OCI-LY1 (cell line): ENCODE data around the gene DNASE2.

Experiments
- H2AFZ ChIP-seq: fragments of 200-600 bp; sonication (generic), shearing (Covaris generic); 2 replicates; pipeline ENCODE4 v1.6.0; 2014; ENCODE audit warnings: antibody characterized with exemption, mild to moderate bottlenecking, low read length
- H3F3A ChIP-seq: fragments of 200-600 bp; sonication (generic), shearing (Covaris generic); 2 replicates; pipeline ENCODE4 v1.6.0; 2014; ENCODE audit warnings: mild to moderate bottlenecking, antibody characterized with exemption, low read length, moderate library complexity; ENCODE audit not compliant: insufficient read depth
- H3K27ac ChIP-seq: fragments of 200-600 bp; sonication (generic); 2 replicates; pipeline ENCODE4 v1.5.1; 2014; ENCODE audit warnings: low read length, mixed run types, mild to moderate bottlenecking, low read depth; ENCODE audit not compliant: poor library complexity, severe bottlenecking
- H3K27me3 ChIP-seq: fragments of 200-600 bp; sonication (generic); 2 replicates; pipeline ENCODE4 v1.6.0; 2014; ENCODE audit warnings: antibody characterized with exemption, mild to moderate bottlenecking, low read length, moderate library complexity; ENCODE audit not compliant: insufficient read depth
- H3K36me3 ChIP-seq: fragments of 200-600 bp; sonication (generic); 2 replicates; pipeline ENCODE4 v1.6.1; 2014; ENCODE audit warnings: mild to moderate bottlenecking, antibody characterized with exemption, low read length, moderate library complexity, mixed read lengths; ENCODE audit not compliant: insufficient read depth
- H3K4me1 ChIP-seq: fragments of 200-600 bp; sonication (generic); 2 replicates; pipeline ENCODE4 v1.5.1; 2014; ENCODE audit warnings: mild to moderate bottlenecking, low read length, moderate library complexity; ENCODE audit not compliant: insufficient read depth, severe bottlenecking
- H3K4me2 ChIP-seq: fragments of 200-600 bp; sonication (generic), shearing (Covaris generic); 2 replicates; pipeline ENCODE4 v1.6.1; 2014; ENCODE audit warnings: low read length
- H3K4me3 ChIP-seq: fragments of 200-600 bp; sonication (generic); 2 replicates; pipeline ENCODE4 v1.5.1; 2014; ENCODE audit warnings: low read length, low read depth, mild to moderate bottlenecking, mixed read lengths; ENCODE audit not compliant: poor library complexity, severe bottlenecking
- H3K79me2 ChIP-seq: fragments of 200-600 bp; shearing (Covaris generic); 2 replicates; pipeline ENCODE4 v1.6.1; 2016; ENCODE audit warnings: mixed run types, low read length, mixed read lengths; ENCODE audit not compliant: insufficient read depth
- H3K9ac ChIP-seq: fragments of 200-600 bp; sonication (generic), shearing (Covaris generic); 2 replicates; pipeline ENCODE4 v1.6.1; 2014; ENCODE audit warnings: mild to moderate bottlenecking, low read length, mixed read lengths
- H3K9me2 ChIP-seq: fragments of 200-600 bp; sonication (generic), shearing (Covaris generic); 2 replicates; pipeline ENCODE4 v1.6.1; 2014; ENCODE audit warnings: low read depth, mild to moderate bottlenecking, low read length, mixed read lengths
- H3K9me3 ChIP-seq: fragments of 200-600 bp; shearing (Covaris generic); 2 replicates; pipeline ENCODE4 v1.6.1; 2014; ENCODE audit warnings: low read length, mixed read lengths
- H4K20me1 ChIP-seq: fragments of 200-600 bp; sonication (generic), shearing (Covaris generic); 2 replicates; pipeline ENCODE4 v1.6.0; 2016; ENCODE audit warnings: mild to moderate bottlenecking, low read length; ENCODE audit not compliant: insufficient read depth
- CTCF ChIP-seq: fragments of 200-600 bp; sonication (generic), shearing (Covaris generic); IDR thresholded peaks from 2 replicates; pipeline ENCODE4 v1.5.1; 2017; ENCODE audit warnings: mild to moderate bottlenecking, antibody characterized with exemption, low read length, moderate library complexity, mixed read lengths
- EZH2 ChIP-seq: fragments of 200-600 bp; sonication (generic), shearing (Covaris generic); IDR thresholded peaks from 2 replicates; pipeline ENCODE4 v1.8.0; 2017; ENCODE audit warnings: borderline replicate concordance, mixed run types, mild to moderate bottlenecking, antibody characterized with exemption, low read length, moderate library complexity, mixed read lengths

The DNASE2 gene

GRCh38 chr19:12840091-12841079 is 40.9 kb downstream of the DNASE2 start:
- Histone ChIP-seq H2AFZ (no peak overlapping the region), H3K27ac (peak overlapping the region; percentile 75), H3K27me3 (no peaks in the 10 kb centered on the region), H3K4me1 (peaks cover 43% of the 10 kb centered on the region), H3K79me2 (no peaks in the 10 kb centered on the region), H3K4me3 (no peak overlapping the region), H3K9ac (no peak overlapping the region), H4K20me1 (no peaks in the 10 kb centered on the region), H3K36me3 (peaks cover 35% of the 10 kb centered on the region), H3F3A (0 out of 2 replicates have a peak, but pooled peaks cover 7% of the 10 kb centered on the region), H3K4me2 (peak overlapping the region; percentile 64), H3K9me3 (no peaks in the 10 kb centered on the region), H3K9me2 (no peaks in the 10 kb centered on the region)
- TF ChIP-seq CTCF (no peak), EZH2 (no peak)

GRCh38 chr19:12838886-12839756 is 42.1 kb downstream of the DNASE2 start:
- H4K20me1 ChIP-seq = no peaks in the 10 kb centered on the region
- no peak for TF ChIP-seq CTCF
- TF ChIP-seq EZH2 = no peak
- H3K36me3 ChIP-seq = peaks cover 31% of the 10 kb centered on the region
- H3K9ac ChIP-seq = peak overlapping the region; percentile 83
- peak overlapping the region; percentile 75 for H3K27ac ChIP-seq
- no peaks in the 10 kb centered on the region for H3K9me3 ChIP-seq
- no peaks in the 10 kb centered on the region for H3K9me2 ChIP-seq
- H2AFZ ChIP-seq = no peak overlapping the region
- H3K4me2 ChIP-seq = peak overlapping the region; percentile 64
- 0 out of 2 replicates have a peak, but pooled peaks cover 7% of the 10 kb centered on the region for H3F3A ChIP-seq
- no peaks in the 10 kb centered on the region for H3K79me2 ChIP-seq
- H3K27me3 ChIP-seq = no peaks in the 10 kb centered on the region
- H3K4me3 ChIP-seq = peak overlapping the region; percentile 81
- peaks cover 56% of the 10 kb centered on the region for H3K4me1 ChIP-seq

- Histone ChIP-seq H3K27me3 (no peaks in the 10 kb centered on the region), H3K4me1 (peaks cover 60% of the 10 kb centered on the region), H3K4me2 (peak within 1 kb of the TSS; percentile 64), H3K9me2 (no peaks in the 10 kb centered on the region), H3K79me2 (no peaks in the 10 kb centered on the region), H3K4me3 (peak within 1 kb of the TSS; percentile 81), H3K36me3 (peaks cover 24% of the 10 kb centered on the region), H3K9ac (peak within 1 kb of the TSS; percentile 83), H3F3A (peaks cover 8% of the 10 kb centered on the region), H3K27ac (peak within 1 kb of the TSS; percentile 75), H4K20me1 (no peaks in the 10 kb centered on the region), H3K9me3 (no peaks in the 10 kb centered on the region), H2AFZ (no peak within 1 kb of the TSS)
- peak; percentile 37 for TF ChIP-seq CTCF
- no peak for TF ChIP-seq EZH2
Measured at GRCh38 chr19:12838182-12838885, 42.9 kb downstream of the DNASE2 start, which contains the start of gene MAST1. MAST1 (plus strand) TSS chr19:12838515; CDS start chr19:12838573, 58 bp downstream.
